ENCODE data around the gene SLC49A3. TPM values are rescaled to one million over a fixed set of nuclear protein-coding genes. Genes with fewer than 3 reads are reported as not detected.

SLC49A3 gene
- total and polyA plus RNA-seq, 2 of the 8 experiments (the other 6 are each of a cell fraction or from before 2014, with no cell fraction given) = 5.0 to 8.8 TPM

- Histone ChIP-seq H2BK15ac (ENCODE audit: low read length) (no peak overlapping the region), H3K4me1 (replicated peaks in 1 of 4; ENCODE audit: control insufficient read depth in 3 of 4, insufficient read depth in 4 of 4, low read length in 3 of 4) (no peaks in the 10 kb centered on the region), H3K27ac (ENCODE audit: low read depth, low read length) (no peak overlapping the region), H2BK12ac (ENCODE audit: low read depth, low read length) (no peak overlapping the region), H3K9ac (replicated peaks in 1 of 4; ENCODE audit: extremely low read depth in 1 of 4, low read depth in 3 of 4, low read length in 3 of 4) (no peak overlapping the region), H2BK120ac (replicated peaks; ENCODE audit: low read depth, low read length) (no peak overlapping the region), H3K27me3 (replicated peaks in 1 of 4; ENCODE audit: control insufficient read depth in 3 of 4, extremely low read depth in 1 of 4, insufficient read depth in 3 of 4, low read length in 3 of 4) (peaks cover 0 to 11% (median 0%) of the 10 kb centered on the region in 4 experiments; a peak in 2 of 7 replicates), H4K91ac (replicated peaks; ENCODE audit: insufficient read length, low read length) (no peak overlapping the region), H3K18ac (ENCODE audit: extremely low read depth, low read length) (no peak overlapping the region), H3K9me3 (ENCODE audit: insufficient read depth in 2 of 2, low read depth in 1 of 2, low read length in 1 of 2) (no peaks in the 10 kb centered on the region), H3K4ac (replicated peaks; ENCODE audit: insufficient read length, low read depth, low read length) (no peak overlapping the region), H3K56ac (replicated peaks; ENCODE audit: insufficient read length, low read depth, low read length) (no peak overlapping the region), H3K14ac (ENCODE audit: insufficient read length) (no peak overlapping the region), H3K4me2 (ENCODE audit: insufficient read depth in 1 of 2, low read depth in 2 of 2, low read length in 2 of 2) (no peak overlapping the region), H3K36me3 (ENCODE audit: control insufficient read depth in 2 of 4, insufficient read depth in 4 of 4, low read length in 3 of 4) (no peaks in the 10 kb centered on the region; a peak in 1 of 8 replicates), H3K79me2 (ENCODE audit: control insufficient read depth in 1 of 2, insufficient read depth in 2 of 2, low read length in 2 of 2) (no peaks in the 10 kb centered on the region), H4K5ac (ENCODE audit: insufficient read length, low read depth, low read length) (no peak overlapping the region), H4K20me1 (replicated peaks in 1 of 2; ENCODE audit: control insufficient read depth in 1 of 2, insufficient read depth in 2 of 2, low read length in 2 of 2) (peaks cover 0 to 17% of the 10 kb centered on the region in 2 experiments), H3K23me2 (ENCODE audit: low read depth, low read length) (peaks cover under 1% of the 10 kb centered on the region; the same call in 1 of the 2 replicates), H2BK5ac (ENCODE audit: low read depth, low read length) (no peak overlapping the region), H4K8ac (ENCODE audit: extremely low read depth, insufficient read depth, low read length) (no peak overlapping the region), H2AK5ac (ENCODE audit: low read depth, low read length) (no peak overlapping the region), H3K4me3 (ENCODE audit: extremely low read depth in 1 of 4, insufficient read depth in 2 of 4, low read depth in 3 of 4, low read length in 4 of 4) (no peak overlapping the region), H3K79me1 (ENCODE audit: low read depth, low read length) (no peaks in the 10 kb centered on the region), H3K23ac (ENCODE audit: insufficient read length) (no peak overlapping the region), H2AFZ (ENCODE audit: low read length) (no peak overlapping the region), H2BK20ac (ENCODE audit: low read length) (no peak overlapping the region)
- CTCF ChIA-PET (ENCODE audit: partially characterized antibody) = no interaction called here
- WGBS, 2 experiments (ENCODE audit: extremely low coverage in 1 of 2, insufficient coverage in 1 of 2, insufficient read length in 1 of 2, insufficient replicate concordance in 2 of 2, low coverage in 1 of 2, low lambda C conversion rate in 2 of 2, missing lambda C conversion rate in 1 of 2) = 84% methylated on average over 23 of the region's 26 CpGs; no CpG with 5 or more reads in 1 of the 2 experiments
- POLR2A ChIA-PET (ENCODE audit: partially characterized antibody) = interaction anchor here (0.6 to 1.5 kb wide), 3 partner anchors 10 to 16 kb away, joined by 3 to 5 read pairs (median 3); no protein-coding TSS in a partner anchor
- FAIRE-seq (no peak), DNase-seq (ENCODE audit: low read depth in 1 of 2, low spot score in 2 of 2) (no peak)
- TF ChIP-seq JUND (IDR thresholded peaks at IDR 0.05; ENCODE audit: low read length) (no peak), MAFK (IDR thresholded peaks at IDR 0.05; ENCODE audit: low read depth, low read length) (no peak), ATF2 (IDR thresholded peaks at IDR 0.05; ENCODE audit: low read length) (no peak), CTBP2 (IDR thresholded peaks at IDR 0.05; ENCODE audit: borderline replicate concordance, insufficient read depth, insufficient read length, low read length) (no peak), POLR2A (IDR thresholded peaks at IDR 0.05; ENCODE audit: control extremely low read depth in 1 of 2, low read depth in 2 of 2, low read length in 2 of 2) (no peak), CHD2 (IDR thresholded peaks at IDR 0.05; ENCODE audit: low read length) (no peak), CEBPB (IDR thresholded peaks at IDR 0.05; ENCODE audit: low read depth, low read length) (no peak), SAP30 (IDR thresholded peaks at IDR 0.05; ENCODE audit: insufficient read depth, insufficient replicate concordance, low read length) (no peak), CBX8 (IDR thresholded peaks at IDR 0.05; ENCODE audit: borderline replicate concordance, low read depth, low read length) (no peak), TCF12 (IDR thresholded peaks at IDR 0.05; ENCODE audit: low read depth, low read length) (no peak), SIN3A (conservative IDR thresholded peaks at IDR 0.05 in 1 of 2, IDR thresholded peaks at IDR 0.05 in 1 of 2; ENCODE audit: low read depth in 1 of 2, low read length in 2 of 2) (no peak), SP2 (IDR thresholded peaks at IDR 0.05; ENCODE audit: low read length) (no peak)
Measured at GRCh38 chr4:655464-656151, 33.3 kb downstream of the SLC49A3 start.

Data from H1 (cell line).